Head of caudate nucleus (tissue), 42 donors: ENCODE results near the gene TTC19.
"Not testable (repeated sequence)": the region's sequence is repeated elsewhere in the genome, so short reads cannot be mapped to it uniquely, and the experiment has no call there.

Source experiments
- DNase-seq, 42 donors: peaks; one replicate each; pipeline versions ENCODE4 v3.0.0 to v3.0.0-alpha.2; 2020 to 2021; ENCODE audit warnings: mixed read lengths in 7 of 42
- intact Hi-C: fragments of 100-400 bp; cut with DNase I; formaldehyde crosslinking; loops from one replicate; pipeline ENCODE4 v1.15.0; 2022

TTC19 gene

DNA sequence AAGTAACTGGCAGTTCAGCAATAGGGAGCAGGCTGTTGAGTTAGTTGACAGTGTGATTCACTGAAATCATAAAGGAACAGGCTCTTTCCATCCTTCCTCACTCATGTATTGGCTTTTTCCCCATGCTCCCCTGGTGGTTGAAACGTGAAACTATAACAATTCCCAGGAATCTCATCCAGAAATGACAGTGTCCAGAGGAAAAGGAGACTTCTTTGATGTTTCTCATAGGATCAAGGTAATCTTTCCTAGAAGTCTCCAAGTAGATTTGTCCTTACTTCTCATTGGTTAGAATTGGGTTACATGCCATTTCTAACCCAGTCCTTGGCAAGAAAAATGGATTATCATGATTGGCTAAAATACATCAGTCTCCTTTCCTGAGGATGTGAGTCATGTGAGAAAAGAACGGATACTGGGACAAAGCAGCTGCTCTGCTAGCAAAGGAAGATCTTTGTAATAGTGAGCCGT is 14.4 kb downstream of the TTC19 start:
- DNase-seq, result peak in 2 of 42 donors; percentile 14 to 22
- intact Hi-C loops, result no loop called here

DNA sequence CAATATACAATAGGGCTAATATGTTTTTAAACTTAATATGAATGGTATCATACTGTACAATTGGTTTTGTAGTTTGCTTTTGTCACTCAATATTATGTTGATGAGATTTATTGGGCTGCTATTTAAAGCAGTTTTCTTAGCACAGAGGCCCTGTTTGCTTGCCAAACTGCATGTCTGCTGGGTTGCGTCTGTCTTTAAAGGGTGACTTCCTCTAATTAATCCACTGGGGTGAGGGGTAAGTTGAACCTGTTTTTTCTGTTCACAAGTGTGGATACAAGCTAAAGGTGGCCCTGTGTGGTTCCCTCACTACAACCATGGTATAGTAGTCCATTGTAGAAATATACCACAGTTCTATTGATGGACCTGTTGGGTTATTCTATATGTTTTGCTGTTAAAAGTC is 19.7 kb downstream of the TTC19 start:
- no peak for DNase-seq

DNA sequence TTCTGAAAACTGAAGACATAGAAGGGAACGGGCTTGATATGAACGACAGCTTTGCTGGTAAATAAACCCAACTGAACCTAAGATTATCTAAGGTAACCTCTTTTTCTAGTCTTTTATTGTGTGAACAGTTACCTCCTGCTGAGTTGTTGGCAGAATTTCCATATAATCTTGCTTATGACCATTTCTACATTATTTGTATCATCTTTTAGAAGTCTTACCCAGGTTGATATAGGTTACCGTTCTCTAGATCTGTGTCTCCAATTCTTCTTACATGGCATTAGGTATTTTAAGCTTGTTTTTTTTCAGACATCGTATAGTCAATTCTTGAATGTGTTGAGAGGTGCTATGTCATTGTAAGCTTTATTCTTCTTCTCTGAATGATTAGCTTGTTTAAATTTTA is 24.3 kb downstream of the TTC19 start:
- DNase-seq, result no peak
- intact Hi-C loops, result no loop called here

More for the DNA sequence above, 19.7 kb downstream of the TTC19 start:
- intact Hi-C loops, result no loop called here

GRCh38 chr17:16025202-16025601 is 25.6 kb downstream of the TTC19 start:
- DNase-seq, result no peak
- intact Hi-C loops, result no loop called here

- intact Hi-C loops, result no loop called here
Measured at GRCh38 chr17:16026895-16027294, 27.3 kb downstream of the TTC19 start.

DNA sequence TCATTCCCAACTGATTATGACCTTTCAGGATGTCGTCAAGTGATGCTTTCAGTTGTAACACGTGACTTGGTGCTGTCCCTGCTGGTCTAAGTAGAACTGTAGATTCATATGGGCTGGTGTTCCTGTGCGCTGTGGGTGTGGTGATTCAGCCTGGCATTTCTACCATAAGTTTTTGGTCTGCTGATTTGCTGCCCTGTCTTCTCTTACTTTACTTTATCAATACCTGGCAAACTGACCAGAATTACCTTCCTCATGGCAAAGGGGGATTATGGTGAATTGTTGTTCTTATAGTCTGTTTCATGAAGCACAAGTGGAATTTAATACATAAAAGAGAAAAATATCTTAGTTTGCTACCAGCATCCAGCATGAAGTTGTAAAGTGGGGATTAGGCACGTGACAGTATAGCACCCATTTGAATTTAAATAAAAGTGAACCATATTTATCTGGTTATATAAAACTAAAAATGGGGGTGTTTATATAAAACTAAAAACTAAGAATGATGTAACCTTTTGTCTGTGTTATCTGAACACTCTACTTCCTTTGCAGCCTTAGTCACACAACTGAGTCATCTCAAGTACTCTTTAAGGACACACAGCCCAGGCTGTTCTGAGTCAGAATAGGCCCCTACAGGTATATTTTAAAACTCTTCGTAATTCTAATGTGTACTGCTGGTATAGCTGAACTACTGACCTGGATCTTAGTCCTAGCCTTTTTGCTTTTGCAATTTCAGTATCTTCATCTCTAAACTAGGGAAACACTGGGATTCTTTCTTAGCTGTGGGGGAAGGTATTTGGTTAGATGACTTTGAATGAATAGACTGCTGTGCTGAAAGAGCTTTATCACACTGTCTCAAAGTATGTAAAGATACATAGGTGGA is 28.3 kb downstream of the TTC19 start:
- intact Hi-C loops, result no loop called here
- DNase-seq, result peak in 18 of 42 donors; percentile 17 to 84 (median 42)

More at GRCh38 chr17:16026895-16027294, 27.3 kb downstream of the TTC19 start:
- peak in 1 of 42 donors; percentile 7 for DNase-seq

- no peak for DNase-seq
- intact Hi-C loops, result no loop called here
Measured at GRCh38 chr17:16033729-16034349, 34.2 kb downstream of the TTC19 start.

DNA sequence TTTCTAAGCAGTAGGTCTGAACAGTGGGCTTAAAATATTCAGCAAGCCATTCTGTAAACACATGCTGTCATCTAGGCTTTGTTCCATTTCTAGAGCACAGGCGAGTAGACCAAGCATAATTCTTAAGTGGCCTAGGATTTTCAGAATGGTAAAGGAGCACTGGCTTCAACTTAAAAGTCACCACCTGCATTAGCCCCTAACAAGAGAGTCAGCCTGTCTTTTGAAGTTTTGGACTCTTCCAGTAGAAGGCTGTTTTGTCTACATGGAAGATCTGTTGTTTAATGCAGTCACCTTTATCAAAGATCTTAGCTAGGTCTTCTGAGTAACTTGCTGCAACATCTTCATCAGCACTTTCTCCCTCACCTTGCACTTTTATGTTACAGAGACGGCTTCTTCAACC is 36.6 kb downstream of the TTC19 start:
- intact Hi-C loops, result no loop called here

GRCh38 chr17:16037636-16038035 is 38.0 kb downstream of the TTC19 start:
- intact Hi-C loops, result no loop called here

More for the DNA sequence above, 36.6 kb downstream of the TTC19 start:
- DNase-seq, result no peak

DNA sequence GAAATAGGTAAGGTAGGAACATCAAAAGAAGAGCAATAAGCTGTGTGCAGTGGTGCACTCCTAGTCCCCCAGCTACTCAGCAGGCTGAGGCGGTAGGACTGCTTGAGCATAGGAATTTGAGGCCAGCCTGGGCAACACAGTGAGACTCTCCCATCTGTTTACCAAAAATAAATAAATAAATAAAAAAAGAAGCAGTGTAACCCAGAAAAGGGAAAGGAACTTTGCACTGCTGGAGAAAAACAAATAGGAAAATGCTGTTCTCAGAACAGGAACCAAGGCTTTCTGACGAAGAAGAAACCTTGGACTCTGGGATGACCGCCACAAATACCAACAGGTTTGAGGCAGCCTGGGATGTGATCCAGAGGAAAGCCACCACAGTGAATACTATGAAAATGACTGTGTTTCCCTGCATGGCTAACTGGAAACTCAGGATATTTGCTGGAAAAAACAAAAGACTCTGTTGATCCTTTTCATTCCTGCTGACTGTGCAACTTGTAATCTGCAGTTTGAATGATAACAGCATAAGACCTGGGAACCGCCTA is 41.2 kb downstream of the TTC19 start:
- DNase-seq, result peak in 16 of 42 donors; percentile 7 to 68 (median 40)
- intact Hi-C loops, result no loop called here

More at GRCh38 chr17:16037636-16038035, 38.0 kb downstream of the TTC19 start:
- DNase-seq, result no peak

GRCh38 chr17:16044487-16044886 is 44.9 kb downstream of the TTC19 start:
- intact Hi-C loops, result no loop called here
- DNase-seq, result no peak

GRCh38 chr17:16046966-16047365 is 47.3 kb downstream of the TTC19 start:
- DNase-seq, result no peak
- intact Hi-C loops, result no loop called here

DNA sequence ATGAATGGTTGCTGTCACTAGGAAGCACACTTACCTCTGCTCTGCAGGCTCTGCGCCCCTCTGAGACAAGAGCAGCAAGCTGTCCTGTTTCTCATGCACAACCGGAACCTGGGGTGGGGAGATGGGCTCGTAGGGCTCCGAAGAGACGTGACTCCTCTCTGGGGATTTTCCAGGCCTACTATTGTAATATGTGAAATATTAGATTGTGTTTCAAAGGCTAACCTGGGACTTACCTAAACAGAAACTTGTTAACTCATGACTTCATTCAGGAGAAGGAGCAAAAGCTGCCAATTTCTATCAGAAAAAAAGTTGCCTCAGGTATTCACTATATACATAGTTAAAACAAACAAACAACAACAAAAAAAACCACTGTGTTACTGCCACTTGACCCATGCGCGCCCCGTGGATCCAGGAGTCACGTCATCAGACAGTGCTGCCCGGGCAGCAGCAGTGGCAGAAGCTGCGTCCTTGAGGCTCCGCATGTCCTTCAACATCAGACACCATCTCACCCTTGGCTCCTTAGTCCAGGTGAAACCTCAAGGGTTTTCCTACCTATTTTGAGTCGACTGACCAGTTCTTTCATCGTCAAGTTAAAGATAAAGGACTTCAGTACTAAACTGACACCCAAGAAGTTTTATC is 49.3 kb downstream of the TTC19 start:
- peak in 3 of 42 donors; percentile 19 to 52 (median 27) for DNase-seq
- intact Hi-C loops, result no loop called here

DNA sequence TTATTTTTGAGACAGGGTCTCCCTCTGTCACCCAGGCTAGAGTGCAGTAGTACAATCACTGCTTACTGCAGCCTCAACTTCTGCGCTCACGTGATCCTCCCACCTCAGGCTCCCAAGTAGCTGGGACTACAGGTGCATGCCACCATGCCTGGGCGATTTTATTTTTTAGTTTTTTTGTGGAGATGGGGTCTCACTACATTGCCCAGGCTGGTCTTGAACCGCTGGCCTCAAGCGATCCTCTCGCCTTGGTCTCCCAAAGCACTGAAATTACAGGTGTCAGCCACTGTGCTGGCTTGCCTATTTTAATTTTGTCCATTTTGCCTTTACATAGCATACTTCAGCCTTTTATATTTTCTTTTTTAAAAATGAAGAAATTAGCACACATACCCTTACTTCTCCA is 51.2 kb downstream of the TTC19 start:
- intact Hi-C loops, result no loop called here
- no peak for DNase-seq

DNA sequence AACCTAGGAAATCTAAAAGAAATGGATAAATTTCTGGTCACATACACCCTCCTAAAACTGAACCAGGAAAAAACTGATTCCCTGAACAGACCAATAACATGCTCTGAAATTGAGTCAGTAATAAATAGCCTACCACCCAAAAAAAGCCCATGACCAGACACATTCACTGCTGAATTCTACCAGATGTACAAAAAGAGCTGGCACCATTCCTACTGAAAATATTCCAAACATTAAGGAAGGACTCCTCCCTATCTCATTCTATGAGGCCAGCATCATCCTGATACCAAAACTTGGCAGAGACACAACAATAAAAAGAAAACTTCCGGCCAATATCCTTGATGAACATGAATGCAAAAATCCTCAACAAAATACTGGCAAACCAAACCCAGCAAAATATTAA is 52.9 kb downstream of the TTC19 start:
- intact Hi-C loops, result no loop called here
- DNase-seq, result no peak

DNA sequence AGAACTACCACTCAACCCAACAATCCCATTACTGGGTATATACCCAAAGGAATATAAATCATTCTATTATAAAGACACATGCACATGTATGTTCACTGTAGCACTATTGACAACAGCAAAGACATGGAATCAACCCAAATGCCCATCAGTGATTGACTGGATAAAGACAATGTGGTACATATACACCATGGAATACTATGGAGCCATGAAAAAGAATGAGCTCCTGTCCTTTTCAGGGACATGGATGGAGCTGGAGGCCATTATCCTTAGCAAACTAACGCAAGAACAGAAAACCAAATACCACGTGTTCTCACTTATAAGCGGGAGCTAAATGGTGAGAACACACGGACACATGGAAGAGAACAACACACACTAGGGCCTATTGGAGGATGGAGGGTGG is 55.5 kb downstream of the TTC19 start:
- intact Hi-C loops, DNase-seq: not testable (repeated sequence)

- intact Hi-C loops, result no loop called here
- no peak for DNase-seq
Measured at GRCh38 chr17:16061631-16062030, 62.0 kb downstream of the TTC19 start.

DNA sequence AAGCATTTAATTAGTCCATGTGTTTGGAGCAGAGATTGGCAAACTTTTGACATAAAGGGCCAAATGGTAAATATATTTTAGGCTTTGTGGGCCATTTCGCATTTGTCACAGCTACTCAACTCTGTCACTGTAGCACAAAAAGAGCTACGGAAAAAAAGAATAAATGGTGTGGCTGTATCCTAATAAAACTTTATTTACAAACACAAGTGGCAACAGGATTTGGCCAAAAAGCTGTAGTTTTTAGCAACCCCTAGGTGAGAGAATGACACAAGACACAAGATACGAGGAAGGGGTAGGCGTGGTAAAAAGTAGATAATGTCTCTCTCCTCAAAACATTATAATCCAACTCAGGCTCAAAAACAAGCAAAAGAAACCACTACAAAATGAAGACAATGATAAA is 66.5 kb downstream of the TTC19 start:
- intact Hi-C loops, result no loop called here
- DNase-seq, result no peak

DNA sequence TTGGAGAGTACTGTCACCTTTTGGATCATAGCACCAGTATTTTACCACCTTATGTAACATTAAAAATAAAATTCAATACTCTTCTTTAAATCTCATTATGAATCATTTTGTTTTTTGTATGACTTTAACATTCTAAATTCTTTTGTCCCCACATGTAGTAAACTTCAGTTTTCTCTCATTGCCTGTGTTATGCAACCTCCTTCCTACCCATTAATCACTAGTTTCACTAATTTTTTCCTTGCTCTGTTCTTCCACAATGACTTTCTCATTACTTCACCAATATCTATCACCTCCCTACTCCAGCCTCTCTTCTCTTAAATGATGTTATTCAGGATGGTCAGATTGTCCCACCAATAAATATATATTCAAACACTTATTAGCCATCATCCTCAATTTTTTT is 68.7 kb downstream of the TTC19 start:
- intact Hi-C loops, result no loop called here
- no peak for DNase-seq

DNA sequence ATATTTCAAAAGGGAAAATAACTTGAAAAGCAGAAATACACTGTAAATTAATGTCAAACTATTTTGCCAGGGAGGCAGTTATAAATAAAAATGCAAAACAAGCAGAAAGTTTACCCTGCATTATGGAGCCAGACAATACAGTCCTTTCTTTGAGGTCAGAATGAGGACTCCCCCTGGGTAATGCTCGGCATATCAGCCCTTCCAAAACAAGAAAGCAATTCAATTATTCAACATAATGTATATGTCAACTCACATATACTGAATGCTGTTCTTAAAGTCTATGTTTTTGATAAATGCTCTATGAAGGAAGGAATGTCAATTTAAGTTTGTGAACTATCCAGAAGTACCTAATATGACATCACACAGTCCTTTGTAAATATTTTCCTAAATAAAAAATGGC is 72.4 kb downstream of the TTC19 start:
- intact Hi-C loops, result no loop called here
- DNase-seq, result no peak
